ENCODE results near the gene EPC1.

EPC1 gene

GRCh38 chr10:32299354-32299980 is 47.5 kb downstream of the EPC1 start:
- peaks cover 46% of the 10 kb centered on the region; the same call in 1 of the 2 replicates for H3K36me3 ChIP-seq (ENCODE audit: insufficient read depth, low read length)
- no peaks in the 10 kb centered on the region for H3F3A ChIP-seq (ENCODE audit: low read depth)
- TF ChIP-seq, protein P1, sequence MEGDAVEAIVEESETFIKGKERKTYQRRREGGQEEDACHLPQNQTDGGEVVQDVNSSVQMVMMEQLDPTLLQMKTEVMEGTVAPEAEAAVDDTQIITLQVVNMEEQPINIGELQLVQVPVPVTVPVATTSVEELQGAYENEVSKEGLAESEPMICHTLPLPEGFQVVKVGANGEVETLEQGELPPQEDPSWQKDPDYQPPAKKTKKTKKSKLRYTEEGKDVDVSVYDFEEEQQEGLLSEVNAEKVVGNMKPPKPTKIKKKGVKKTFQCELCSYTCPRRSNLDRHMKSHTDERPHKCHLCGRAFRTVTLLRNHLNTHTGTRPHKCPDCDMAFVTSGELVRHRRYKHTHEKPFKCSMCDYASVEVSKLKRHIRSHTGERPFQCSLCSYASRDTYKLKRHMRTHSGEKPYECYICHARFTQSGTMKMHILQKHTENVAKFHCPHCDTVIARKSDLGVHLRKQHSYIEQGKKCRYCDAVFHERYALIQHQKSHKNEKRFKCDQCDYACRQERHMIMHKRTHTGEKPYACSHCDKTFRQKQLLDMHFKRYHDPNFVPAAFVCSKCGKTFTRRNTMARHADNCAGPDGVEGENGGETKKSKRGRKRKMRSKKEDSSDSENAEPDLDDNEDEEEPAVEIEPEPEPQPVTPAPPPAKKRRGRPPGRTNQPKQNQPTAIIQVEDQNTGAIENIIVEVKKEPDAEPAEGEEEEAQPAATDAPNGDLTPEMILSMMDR (conservative IDR thresholded peaks at IDR 0.05; ENCODE audit: low read length) = no peak
- TF ChIP-seq EZH2phosphoT487 (IDR thresholded peaks at IDR 0.05; ENCODE audit: borderline replicate concordance) = no peak
- H3K27me3 ChIP-seq (ENCODE audit: insufficient read depth, low read length, poor library complexity, severe bottlenecking) = no peaks in the 10 kb centered on the region
- no peak overlapping the region for H2AFZ ChIP-seq (ENCODE audit: low read length)
- H3K4me2 ChIP-seq (ENCODE audit: low read depth, low read length, poor library complexity, severe bottlenecking) = no peak overlapping the region
- no peak overlapping the region for H3K9ac ChIP-seq (ENCODE audit: low read depth, low read length, poor library complexity, severe bottlenecking)
- peaks cover 93% of the 10 kb centered on the region for H4K20me1 ChIP-seq (ENCODE audit: insufficient read depth, low read length, poor library complexity, severe bottlenecking)
- H3K4me3 ChIP-seq (ENCODE audit: low read length, poor library complexity, severe bottlenecking) = no peak overlapping the region
- H3K4me1 ChIP-seq (ENCODE audit: insufficient read depth, low read length, poor library complexity, severe bottlenecking) = no peaks in the 10 kb centered on the region
- peaks cover 99% of the 10 kb centered on the region for H3K79me2 ChIP-seq (ENCODE audit: insufficient read depth, low read length)
- no peaks in the 10 kb centered on the region for H3K9me3 ChIP-seq (ENCODE audit: insufficient read depth, low read depth, low read length)
- no peaks in the 10 kb centered on the region for H3K9me2 ChIP-seq (replicated peaks; ENCODE audit: low read depth, low read length)

DNA sequence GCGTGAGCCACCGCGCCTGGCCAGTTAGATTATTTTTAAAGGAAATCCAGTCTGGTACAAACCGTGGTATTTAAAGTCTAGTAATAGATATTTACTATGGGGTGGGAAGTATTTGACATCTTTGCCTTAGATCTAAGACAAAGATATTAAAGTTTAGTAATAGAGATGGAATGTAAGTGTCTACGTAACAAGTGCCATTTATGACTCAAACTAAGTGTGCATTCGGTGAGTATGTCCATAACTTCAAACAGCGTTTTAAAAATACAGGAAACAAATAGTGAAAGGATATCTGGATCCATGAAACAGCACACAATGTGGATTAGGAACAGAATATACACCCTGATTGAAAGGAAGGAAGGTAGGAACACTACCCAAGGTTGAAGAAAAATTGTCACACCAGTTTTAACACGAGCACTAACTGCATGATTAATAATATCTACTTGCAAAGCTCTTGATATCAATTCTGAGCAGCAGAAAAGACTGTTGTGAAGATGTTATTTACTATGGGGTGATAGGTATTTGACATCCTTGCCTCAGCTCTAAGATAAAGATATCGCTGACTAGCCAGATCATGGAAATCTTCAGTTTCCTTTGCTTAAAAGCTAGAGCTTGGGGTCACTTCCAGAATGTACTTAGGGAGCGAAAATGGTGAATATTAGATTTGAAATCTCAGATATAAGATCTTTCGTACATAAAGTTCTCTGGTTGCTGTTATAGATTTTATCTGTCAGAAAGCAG is 48.7 kb downstream of the EPC1 start:
- Histone ChIP-seq H3K9me2 (replicated peaks; ENCODE audit: low read depth, low read length) (no peaks in the 10 kb centered on the region), H3K36me3 (ENCODE audit: insufficient read depth, low read length) (peaks cover 45% of the 10 kb centered on the region), H3K4me1 (ENCODE audit: insufficient read depth, low read length, poor library complexity, severe bottlenecking) (no peaks in the 10 kb centered on the region), H3F3A (ENCODE audit: low read depth) (no peaks in the 10 kb centered on the region), H4K20me1 (ENCODE audit: insufficient read depth, low read length, poor library complexity, severe bottlenecking) (peaks cover 93% of the 10 kb centered on the region), H3K4me2 (ENCODE audit: low read depth, low read length, poor library complexity, severe bottlenecking) (no peak overlapping the region), H3K9ac (ENCODE audit: low read depth, low read length, poor library complexity, severe bottlenecking) (no peak overlapping the region), H3K79me2 (ENCODE audit: insufficient read depth, low read length) (peaks cover 98% of the 10 kb centered on the region), H3K9me3 (ENCODE audit: insufficient read depth, low read depth, low read length) (no peaks in the 10 kb centered on the region), H3K4me3 (ENCODE audit: low read length, poor library complexity, severe bottlenecking) (no peak overlapping the region), H3K27me3 (ENCODE audit: insufficient read depth, low read length, poor library complexity, severe bottlenecking) (no peaks in the 10 kb centered on the region), H2AFZ (ENCODE audit: low read length) (no peak overlapping the region)
- TF ChIP-seq, protein P1 (conservative IDR thresholded peaks at IDR 0.05; ENCODE audit: low read length) = no peak
- no peak for TF ChIP-seq EZH2phosphoT487 (IDR thresholded peaks at IDR 0.05; ENCODE audit: borderline replicate concordance)

DNA sequence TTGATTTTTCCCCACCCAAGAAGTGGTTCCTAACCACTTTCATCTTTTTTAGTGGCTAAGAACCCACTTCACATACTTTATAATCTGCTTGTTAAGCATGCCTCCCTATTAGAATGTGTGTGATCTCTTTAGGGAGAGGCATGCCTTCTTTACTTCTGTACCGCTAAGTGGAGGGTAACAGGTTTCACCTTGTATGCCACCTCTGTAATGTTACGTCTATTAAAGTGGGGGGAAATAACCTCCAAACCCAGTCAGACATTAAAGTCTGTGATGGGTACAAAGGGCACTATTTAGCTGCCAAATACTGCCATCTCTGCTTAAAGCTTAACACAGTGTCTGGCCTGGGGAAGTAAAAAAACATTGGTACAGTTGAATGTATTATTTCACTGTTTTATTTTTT is 51.9 kb downstream of the EPC1 start:
- Histone ChIP-seq H3K27me3 (ENCODE audit: insufficient read depth, low read length, poor library complexity, severe bottlenecking) (no peaks in the 10 kb centered on the region), H3K36me3 (ENCODE audit: insufficient read depth, low read length) (peaks cover 55% of the 10 kb centered on the region), H3K9me2 (replicated peaks; ENCODE audit: low read depth, low read length) (no peaks in the 10 kb centered on the region), H3K9me3 (ENCODE audit: insufficient read depth, low read depth, low read length) (no peaks in the 10 kb centered on the region), H2AFZ (ENCODE audit: low read length) (no peak overlapping the region), H3K4me1 (ENCODE audit: insufficient read depth, low read length, poor library complexity, severe bottlenecking) (no peaks in the 10 kb centered on the region), H4K20me1 (ENCODE audit: insufficient read depth, low read length, poor library complexity, severe bottlenecking) (peaks cover 84% of the 10 kb centered on the region), H3K4me2 (ENCODE audit: low read depth, low read length, poor library complexity, severe bottlenecking) (no peak overlapping the region), H3F3A (ENCODE audit: low read depth) (no peaks in the 10 kb centered on the region), H3K4me3 (ENCODE audit: low read length, poor library complexity, severe bottlenecking) (no peak overlapping the region), H3K79me2 (ENCODE audit: insufficient read depth, low read length) (peaks cover 70% of the 10 kb centered on the region), H3K9ac (ENCODE audit: low read depth, low read length, poor library complexity, severe bottlenecking) (no peak overlapping the region)
- TF ChIP-seq, protein P1 (conservative IDR thresholded peaks at IDR 0.05; ENCODE audit: low read length) = no peak
- no peak for TF ChIP-seq EZH2phosphoT487 (IDR thresholded peaks at IDR 0.05; ENCODE audit: borderline replicate concordance)

Measured in Loucy (cell line).